Mesendoderm (in vitro differentiated cells): Measurements from ENCODE around the gene MXRA7.
"Not testable (repeated sequence)": the region's sequence is repeated elsewhere in the genome, so short reads cannot be mapped to it uniquely, and the experiment has no call there.

ENCODE experiments used
- DNase-seq: peaks from one replicate; pipeline ENCODE4 v3.0.0; 2013
- H2AK5ac ChIP-seq: 2 replicates; pipeline ENCODE4 v1.6.1; 2013; ENCODE audit warnings: low read length, inconsistent platforms
- H2BK120ac ChIP-seq: 2 replicates; pipeline ENCODE4 v1.6.1; 2013; ENCODE audit warnings: low read depth, mild to moderate bottlenecking, low read length, moderate library complexity, mixed read lengths
- H2BK15ac ChIP-seq: replicated peaks from 2 replicates; pipeline ENCODE4 v1.6.1; 2013; ENCODE audit warnings: low read depth, mild to moderate bottlenecking, moderate library complexity
- H2BK5ac ChIP-seq: 2 replicates; pipeline ENCODE4 v1.6.1; 2013; ENCODE audit warnings: low read length, inconsistent platforms
- H3K18ac ChIP-seq: 2 replicates; pipeline ENCODE4 v1.6.1; 2013; ENCODE audit warnings: mild to moderate bottlenecking, low read length, mixed read lengths
- H3K23ac ChIP-seq: one replicate; pipeline ENCODE4 v1.6.1; 2013; ENCODE audit warnings: low read length
- H3K27ac ChIP-seq: 2 replicates; pipeline ENCODE4 v1.5.1; 2013; ENCODE audit warnings: low read depth, mild to moderate bottlenecking, inconsistent platforms, low read length, moderate library complexity
- H3K27me3 ChIP-seq: 2 replicates; pipeline ENCODE4 v1.6.1; 2013; ENCODE audit warnings: low read length, control low read depth, mild to moderate bottlenecking, inconsistent platforms; ENCODE audit not compliant: insufficient read depth, poor library complexity
- H3K36me3 ChIP-seq: 2 replicates; pipeline ENCODE4 v1.6.1; 2013; ENCODE audit warnings: low read length, inconsistent platforms; ENCODE audit not compliant: control insufficient read depth, insufficient read depth
- H3K4ac ChIP-seq: one replicate; pipeline ENCODE4 v1.6.1; 2013; ENCODE audit warnings: low read depth, mild to moderate bottlenecking, low read length, moderate library complexity
- H3K4me1 ChIP-seq: 2 replicates; pipeline ENCODE4 v1.6.1; 2013; ENCODE audit warnings: low read depth, low read length, inconsistent platforms; ENCODE audit not compliant: control insufficient read depth
- H3K4me2 ChIP-seq: 2 replicates; pipeline ENCODE4 v1.6.1; 2013; ENCODE audit warnings: low read length
- H3K4me3 ChIP-seq: 2 replicates; pipeline ENCODE4 v1.5.1; 2013; ENCODE audit warnings: mild to moderate bottlenecking, low read length
- H3K56ac ChIP-seq: one replicate; pipeline ENCODE4 v1.6.1; 2013; ENCODE audit warnings: low read length
- H3K79me1 ChIP-seq: 2 replicates; pipeline ENCODE4 v1.6.1; 2013; ENCODE audit warnings: low read length, inconsistent platforms
- H3K79me2 ChIP-seq: 2 replicates; pipeline ENCODE4 v1.6.1; 2013; ENCODE audit warnings: mild to moderate bottlenecking, low read length; ENCODE audit not compliant: control insufficient read depth, insufficient read depth
- H3K9ac ChIP-seq: 2 replicates; pipeline ENCODE4 v1.6.1; 2013; ENCODE audit warnings: low read length, inconsistent platforms
- H4K5ac ChIP-seq: one replicate; pipeline ENCODE4 v1.6.1; 2013; ENCODE audit warnings: low read length
- H4K8ac ChIP-seq: one replicate; pipeline ENCODE4 v1.6.1; 2013; ENCODE audit warnings: low read depth, mild to moderate bottlenecking, control low read depth, low read length, moderate library complexity
- whole genome bisulfite sequencing: extraction: QIAGEN DNeasy Blood & Tissue Kit; methylation state at CpG from one replicate; pipeline ENCODE4 v1.1.7; 2013; ENCODE audit warnings: low lambda C conversion rate, missing lambda C conversion rate; ENCODE audit not compliant: insufficient coverage; ENCODE audit errors: extremely low coverage; 5-methylcytosine and 5-hydroxymethylcytosine counted together

MXRA7 gene

DNA sequence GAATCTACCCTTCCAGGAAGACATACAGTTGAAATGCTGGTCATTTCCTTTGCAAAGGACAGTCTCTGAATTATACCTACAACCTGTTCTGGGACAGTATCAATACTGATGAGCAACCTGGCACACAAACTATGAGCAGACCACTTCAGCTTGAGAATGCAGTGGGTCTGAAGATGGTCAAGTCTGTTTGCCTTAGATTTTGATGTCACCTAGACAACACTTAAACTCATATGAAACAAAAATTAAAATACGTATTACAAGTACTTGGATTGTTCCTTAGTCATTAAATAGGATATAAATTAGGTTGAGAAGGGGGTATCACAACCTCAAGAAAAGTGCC, 22.8 kb upstream of the MXRA7 start:
- Histone ChIP-seq H3K23ac (no peak overlapping the region), H3K4me3 (no peak overlapping the region), H2BK120ac (no peak overlapping the region), H2BK5ac (no peak overlapping the region), H2BK15ac (no peak overlapping the region), H3K79me1 (no peaks in the 10 kb centered on the region), H4K5ac (no peak overlapping the region), H3K9ac (peak overlapping the region; percentile 34), H3K4me1 (no peaks in the 10 kb centered on the region), H3K79me2 (peaks cover 36% of the 10 kb centered on the region), H3K4me2 (no peak overlapping the region), H2AK5ac (no peak overlapping the region), H3K36me3 (peaks cover 17% of the 10 kb centered on the region), H3K27me3 (no peaks in the 10 kb centered on the region), H3K56ac (no peak overlapping the region), H3K18ac (no peak overlapping the region), H3K4ac (no peak overlapping the region), H4K8ac (no peak overlapping the region), H3K27ac (no peak overlapping the region)
- no peak for DNase-seq
- WGBS = no CpG with 5 or more reads among the region's 1 CpG

DNA sequence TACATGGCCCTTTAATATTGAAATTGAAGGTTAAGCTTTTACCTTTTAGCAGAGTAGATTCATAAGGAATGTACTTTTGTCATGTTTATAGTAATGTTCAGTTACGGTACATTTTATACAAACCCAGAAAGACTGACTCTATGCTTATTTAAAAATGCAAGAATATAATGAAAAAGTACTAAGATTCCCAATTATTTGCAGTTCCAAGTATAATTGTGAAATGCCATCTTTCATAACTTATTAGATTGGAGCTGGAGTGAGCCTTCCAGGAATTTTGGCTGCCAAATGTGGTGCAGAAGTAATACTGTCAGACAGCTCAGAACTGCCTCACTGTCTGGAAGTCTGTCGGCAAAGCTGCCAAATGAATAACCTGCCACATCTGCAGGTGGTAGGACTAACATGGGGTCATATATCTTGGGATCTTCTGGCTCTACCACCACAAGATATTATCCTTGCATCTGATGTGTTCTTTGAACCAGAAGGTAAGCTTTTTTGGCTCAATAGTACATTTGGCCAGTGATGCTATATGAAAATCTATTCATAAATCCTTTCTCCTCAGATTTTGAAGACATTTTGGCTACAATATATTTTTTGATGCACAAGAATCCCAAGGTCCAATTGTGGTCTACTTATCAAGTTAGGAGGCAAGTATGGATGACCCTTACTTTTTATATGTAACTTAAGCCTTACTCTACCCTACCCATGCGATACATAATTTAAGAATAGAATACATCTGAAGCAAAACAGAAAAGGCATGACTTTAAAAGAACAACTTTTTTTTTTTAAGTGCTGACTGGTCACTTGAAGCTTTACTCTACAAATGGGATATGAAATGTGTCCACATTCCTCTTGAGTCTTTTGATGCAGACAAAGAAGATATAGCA, 22.2 kb upstream of the MXRA7 start:
- H3K4me3 ChIP-seq = no peak overlapping the region
- no CpG with 5 or more reads among the region's 3 CpGs for WGBS
- no peaks in the 10 kb centered on the region for H3K79me1 ChIP-seq
- no peak overlapping the region for H3K27ac ChIP-seq
- H3K23ac ChIP-seq = no peak overlapping the region
- no peak overlapping the region for H3K9ac ChIP-seq
- H2BK120ac ChIP-seq = no peak overlapping the region
- H2AK5ac ChIP-seq = no peak overlapping the region
- no peak overlapping the region for H4K8ac ChIP-seq
- no peak overlapping the region for H3K56ac ChIP-seq
- peaks cover 17% of the 10 kb centered on the region for H3K36me3 ChIP-seq
- no peak overlapping the region for H2BK15ac ChIP-seq
- H3K4me1 ChIP-seq = no peaks in the 10 kb centered on the region
- H3K4ac ChIP-seq = no peak overlapping the region
- no peak for DNase-seq
- H3K18ac ChIP-seq = no peak overlapping the region
- H4K5ac ChIP-seq = no peak overlapping the region
- H2BK5ac ChIP-seq = no peak overlapping the region
- peaks cover 35% of the 10 kb centered on the region for H3K79me2 ChIP-seq
- H3K27me3 ChIP-seq = no peaks in the 10 kb centered on the region
- no peak overlapping the region for H3K4me2 ChIP-seq

DNA sequence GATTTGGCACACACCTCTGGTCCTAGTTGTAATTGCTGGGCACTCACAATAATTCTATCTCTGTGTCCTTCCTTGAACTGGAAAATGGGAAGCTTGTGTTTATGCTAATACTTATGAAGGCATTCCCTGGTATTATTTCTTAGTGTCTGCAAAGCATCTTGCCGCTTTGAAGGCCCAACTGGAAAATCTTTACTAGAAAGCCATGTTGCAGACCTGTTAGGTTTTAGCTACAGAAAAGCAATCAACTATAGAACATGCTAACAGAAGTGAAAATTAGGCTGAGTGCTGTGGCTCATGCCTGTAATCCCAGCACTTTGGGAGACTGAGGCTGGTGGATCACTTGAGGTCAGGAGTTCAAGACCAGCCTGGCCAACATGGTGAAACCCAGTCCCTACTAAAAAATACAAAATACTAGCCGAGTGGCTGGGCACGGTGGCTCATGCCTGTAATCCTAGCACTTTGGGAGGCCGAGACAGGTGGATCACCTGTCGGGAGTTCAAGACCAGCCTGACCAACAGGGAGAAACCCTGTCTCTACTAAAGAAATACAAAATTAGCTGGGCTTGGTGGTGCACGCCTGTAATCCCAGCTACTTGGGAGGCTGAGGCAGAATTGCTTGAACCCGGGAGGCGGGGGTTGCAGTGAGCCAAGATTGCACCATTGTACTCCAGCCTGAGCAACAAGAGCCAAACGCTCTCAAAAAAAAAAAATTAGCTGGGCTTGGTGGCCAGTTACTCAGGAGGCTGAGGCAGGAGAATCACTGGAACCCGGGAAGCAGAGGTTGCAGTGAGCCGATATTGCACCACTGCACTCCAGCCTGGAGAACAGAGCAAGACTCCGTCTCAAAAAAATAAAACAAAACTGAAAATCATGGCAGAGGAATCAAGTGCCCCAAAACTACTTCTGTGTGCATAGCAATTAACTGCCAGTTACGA, 21.3 kb upstream of the MXRA7 start:
- H3K4me3 ChIP-seq, H2BK120ac ChIP-seq, H2BK15ac ChIP-seq, H3K56ac ChIP-seq, H3K18ac ChIP-seq, H3K4ac ChIP-seq, H3K4me2 ChIP-seq, H2AK5ac ChIP-seq, H3K9ac ChIP-seq, H3K27me3 ChIP-seq, H2BK5ac ChIP-seq, H3K79me1 ChIP-seq, H4K5ac ChIP-seq, DNase-seq, H3K4me1 ChIP-seq, H3K23ac ChIP-seq, H4K8ac ChIP-seq, H3K27ac ChIP-seq: not testable (repeated sequence)
- Histone ChIP-seq H3K36me3 (peaks cover 17% of the 10 kb centered on the region), H3K79me2 (peaks cover 44% of the 10 kb centered on the region)
- no CpG with 5 or more reads among the region's 13 CpGs for WGBS

DNA sequence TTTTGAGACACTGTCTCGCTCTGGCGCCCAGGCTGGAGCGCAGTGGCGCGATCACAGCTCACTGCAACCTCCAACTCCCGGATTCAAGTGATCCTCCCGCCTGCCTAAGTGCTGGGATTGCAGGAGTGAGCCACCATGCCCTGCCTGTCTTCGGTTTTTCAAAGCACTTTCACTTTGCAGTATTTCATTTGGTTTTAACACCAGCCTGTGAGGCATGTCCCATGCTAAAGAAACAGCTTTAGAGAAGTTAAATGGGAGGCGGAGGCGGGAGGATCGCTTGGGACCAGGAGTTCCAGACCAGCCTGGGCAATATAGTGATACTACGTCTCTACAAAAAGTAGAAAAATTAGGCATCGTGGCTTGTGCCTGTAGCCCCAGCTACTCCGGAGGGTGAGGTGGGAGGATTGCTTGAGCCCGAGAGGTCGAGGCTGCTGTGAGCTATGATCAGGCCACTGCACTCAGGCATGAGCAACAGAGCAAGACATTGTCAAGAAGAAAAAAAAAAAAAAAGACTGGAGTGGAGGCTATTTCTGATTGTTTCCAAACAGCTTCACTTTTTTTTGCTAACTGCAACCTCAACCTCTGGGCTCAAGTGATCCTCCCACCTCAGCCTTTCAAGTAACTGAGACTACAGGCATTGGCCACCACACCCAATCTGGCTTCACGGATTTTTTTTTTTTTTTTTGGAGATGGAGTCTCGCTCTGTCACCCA, 17.1 kb upstream of the MXRA7 start:
- Histone ChIP-seq H3K27ac (no peak overlapping the region), H2BK5ac (no peak overlapping the region), H3K18ac (no peak overlapping the region), H2BK15ac (no peak overlapping the region), H2BK120ac (no peak overlapping the region), H4K8ac (no peak overlapping the region), H3K4me2 (peak overlapping the region; percentile 88), H3K79me2 (peaks cover 15% of the 10 kb centered on the region), H3K4ac (no peak overlapping the region), H3K56ac (peak overlapping the region; percentile 96), H3K36me3 (peaks cover under 1% of the 10 kb centered on the region), H3K79me1 (peaks cover 6% of the 10 kb centered on the region), H3K9ac (peak overlapping the region; percentile 87), H3K27me3 (no peaks in the 10 kb centered on the region), H2AK5ac (no peak overlapping the region), H3K4me1 (peaks cover 2% of the 10 kb centered on the region), H3K4me3 (no peak overlapping the region), H4K5ac (no peak overlapping the region), H3K23ac (no peak overlapping the region)
- no peak for DNase-seq
- no CpG with 5 or more reads among the region's 18 CpGs for WGBS

DNA sequence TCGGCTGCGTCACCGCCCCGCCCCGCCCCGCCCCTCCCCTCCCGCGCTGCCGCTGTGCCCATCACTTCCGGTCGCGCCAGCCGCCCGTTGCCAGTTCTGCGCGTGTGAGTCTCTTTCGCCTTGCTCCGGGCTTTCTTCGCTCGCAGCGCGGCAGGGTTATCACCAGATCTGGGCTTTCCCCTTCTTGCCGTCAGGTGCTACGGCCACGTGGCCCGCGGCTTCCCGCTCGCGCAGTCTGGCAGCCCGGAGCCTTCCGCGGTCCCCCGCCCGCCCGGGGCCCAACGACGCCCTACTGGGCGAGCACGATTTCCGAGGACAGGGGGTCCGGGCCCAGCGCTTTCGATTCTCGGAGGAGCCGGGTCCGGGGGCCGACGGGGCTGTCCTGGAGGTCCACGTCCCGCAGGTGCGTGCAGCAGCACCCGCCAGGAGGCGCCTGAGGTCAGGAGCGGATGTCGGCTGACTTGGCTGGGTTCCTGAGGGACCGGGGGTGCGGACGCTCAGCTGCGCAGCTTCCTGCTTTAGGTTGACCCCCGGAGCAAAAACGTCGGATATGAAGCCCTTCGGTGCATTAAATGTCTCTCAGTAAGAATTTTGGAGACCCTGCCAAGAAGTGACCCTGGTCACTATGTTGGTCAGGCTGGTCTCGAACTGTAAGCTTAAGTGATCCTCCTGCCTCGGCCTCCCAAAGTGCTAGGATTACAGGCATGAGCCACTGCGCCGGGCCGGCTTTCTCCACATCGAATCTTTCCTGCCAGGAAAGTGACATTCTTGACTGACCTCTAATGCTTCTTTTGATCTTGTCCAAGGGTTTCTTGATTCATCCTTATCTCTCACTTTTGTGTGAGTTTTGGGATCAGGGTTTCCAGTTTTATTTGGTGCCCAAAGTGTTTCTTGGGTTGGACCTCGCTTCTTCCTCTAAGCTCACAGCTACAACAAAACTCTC, 16.3 kb upstream of the MXRA7 start, which contains the start of gene METTL23:
METTL23 (plus strand) TSS at position 64 of the 943 bp plus-strand sequence. CDS start 2,872 bp downstream, outside the sequence.
- Histone ChIP-seq H2BK15ac (no peak within 1 kb of the TSS), H2BK5ac (peak within 1 kb of the TSS; percentile 86), H3K79me1 (peaks cover 6% of the 10 kb centered on the region), H3K79me2 (peaks cover 15% of the 10 kb centered on the region), H3K23ac (peak within 1 kb of the TSS; percentile 57), H2AK5ac (no peak within 1 kb of the TSS), H3K18ac (peak within 1 kb of the TSS; percentile 94), H3K36me3 (peaks cover 3% of the 10 kb centered on the region), H3K27ac (peak within 1 kb of the TSS; percentile 87), H3K4me1 (peaks cover 2% of the 10 kb centered on the region), H3K4me2 (peak within 1 kb of the TSS; percentile 93), H3K56ac (peak within 1 kb of the TSS; percentile 96), H3K4ac (peak within 1 kb of the TSS; percentile 90), H4K8ac (no peak within 1 kb of the TSS), H3K4me3 (peak within 1 kb of the TSS; percentile 94), H3K27me3 (no peaks in the 10 kb centered on the region), H4K5ac (no peak within 1 kb of the TSS), H3K9ac (peak within 1 kb of the TSS; percentile 87), H2BK120ac (peak within 1 kb of the TSS; percentile 54)
- peak; percentile 79 for DNase-seq
- WGBS = no CpG with 5 or more reads among the region's 71 CpGs
